Neural cell (in vitro differentiated cells): ENCODE measurements around the gene GPR6. TPM values are rescaled to one million over a fixed set of nuclear protein-coding genes. Genes with fewer than 3 reads are reported as not detected.

Experiments used
- H2AFZ ChIP-seq: fragments of 200-600, 300-800 bp; sonication (generic), shearing (Covaris generic); 2 replicates; pipeline ENCODE4 v1.6.0; 2014; ENCODE audit warnings: low read depth, mild to moderate bottlenecking, antibody characterized with exemption, low read length, moderate library complexity
- H3F3A ChIP-seq: fragments of 200-600 bp; shearing (Covaris generic); 2 replicates; pipeline ENCODE4 v1.6.1; 2016; ENCODE audit warnings: mild to moderate bottlenecking, moderate library complexity, mixed read lengths, antibody characterized with exemption, low read length; ENCODE audit not compliant: insufficient read depth, poor library complexity, severe bottlenecking
- H3K27ac ChIP-seq: fragments of 200-600, 300-800 bp; sonication (generic), shearing (Covaris generic); 2 replicates; pipeline ENCODE4 v1.5.1; 2014; ENCODE audit warnings: mild to moderate bottlenecking, low read length, moderate library complexity
- H3K27me3 ChIP-seq: fragments of 300-800, 200-600 bp; sonication (generic), shearing (Covaris generic); 2 replicates; pipeline ENCODE4 v1.6.0; 2014; ENCODE audit warnings: mild to moderate bottlenecking, low read depth, low read length, moderate library complexity; ENCODE audit not compliant: insufficient read depth
- H3K36me3 ChIP-seq: fragments of 300-800, 200-600 bp; sonication (generic), shearing (Covaris generic); 2 replicates; pipeline ENCODE4 v1.5.1; 2014; ENCODE audit warnings: mild to moderate bottlenecking, antibody characterized with exemption, low read length, moderate library complexity; ENCODE audit not compliant: insufficient read depth
- H3K4me2 ChIP-seq: fragments of 300-800, 200-600 bp; sonication (generic), shearing (Covaris generic); 2 replicates; pipeline ENCODE4 v1.6.0; 2014; ENCODE audit warnings: mild to moderate bottlenecking, low read length
- H3K4me3 ChIP-seq: fragments of 300-800, 200-600 bp; sonication (generic), shearing (Covaris generic); 2 replicates; pipeline ENCODE4 v1.5.1; 2014; ENCODE audit warnings: mild to moderate bottlenecking, low read length, moderate library complexity
- H3K79me2 ChIP-seq: fragments of 200-600 bp; shearing (Covaris generic); replicated peaks from 2 replicates; pipeline ENCODE4 v1.6.0; 2014; ENCODE audit warnings: mild to moderate bottlenecking, low read length, moderate library complexity; ENCODE audit not compliant: insufficient read depth
- H3K9ac ChIP-seq: fragments of 300-800, 200-600 bp; sonication (generic), shearing (Covaris generic); 2 replicates; pipeline ENCODE4 v1.6.1; 2016; ENCODE audit warnings: mild to moderate bottlenecking, low read length, mixed read lengths
- H3K9me2 ChIP-seq: fragments of 200-600 bp; shearing (Covaris generic); 2 replicates; pipeline ENCODE4 v1.6.1; 2016; ENCODE audit warnings: mild to moderate bottlenecking, low read length, mixed read lengths; ENCODE audit not compliant: insufficient read depth
- H3K9me3 ChIP-seq: fragments of 200-600, 300-800 bp; sonication (generic), shearing (Covaris generic); 2 replicates; pipeline ENCODE4 v1.6.1; 2016; ENCODE audit warnings: mild to moderate bottlenecking, mixed run types, low read length, moderate library complexity, mixed read lengths
- H4K20me1 ChIP-seq: fragments of 200-600 bp; shearing (Covaris generic); 2 replicates; pipeline ENCODE4 v1.6.1; 2016; ENCODE audit warnings: mild to moderate bottlenecking, mixed run types; ENCODE audit not compliant: insufficient read depth
- EP300 ChIP-seq: fragments of 450-650 bp; conservative IDR thresholded peaks from 2 replicates; pipeline ENCODE4 v1.6.1; 2014; ENCODE audit warnings: antibody characterized with exemption, mild to moderate bottlenecking, moderate library complexity; ENCODE audit not compliant: poor library complexity, severe bottlenecking
- EZH2 ChIP-seq: fragments of 200-600, 300-800 bp; shearing (Covaris generic), sonication (generic); IDR thresholded peaks from 2 replicates; pipeline ENCODE4 v1.6.1; 2014; ENCODE audit warnings: antibody characterized with exemption, low read length, borderline replicate concordance, mild to moderate bottlenecking; ENCODE audit not compliant: insufficient read depth, poor library complexity, severe bottlenecking
- MXI1 ChIP-seq: fragments of 450-650 bp; conservative IDR thresholded peaks from 2 replicates; pipeline ENCODE4 v1.6.1; 2014; ENCODE audit warnings: antibody characterized with exemption, mild to moderate bottlenecking; ENCODE audit not compliant: poor library complexity, severe bottlenecking
- POLR2AphosphoS5 ChIP-seq: IDR thresholded peaks from 2 replicates; pipeline ENCODE4 v1.6.1; 2012
- RAD21 ChIP-seq: fragments of 450-650 bp; conservative IDR thresholded peaks from 2 replicates; pipeline ENCODE4 v1.6.1; 2014; ENCODE audit warnings: antibody characterized with exemption, mild to moderate bottlenecking, moderate library complexity
- SMC3 ChIP-seq: fragments of 450-650 bp; conservative IDR thresholded peaks from 2 replicates; pipeline ENCODE4 v1.6.1; 2014; ENCODE audit warnings: antibody characterized with exemption, mild to moderate bottlenecking, moderate library complexity; ENCODE audit not compliant: poor library complexity
- TAF1 ChIP-seq: IDR thresholded peaks from 2 replicates; pipeline ENCODE4 v1.6.1; 2012; ENCODE audit warnings: low read depth
- polyA plus RNA-seq: library from polyadenylated mRNA; depleted of rRNA; stranded (reverse); fragments of >200 nt; gene quantifications from 2 replicates; pipeline ENCODE4 v1.2.3, GENCODE V29; 2014
- TF ChIP-seq, protein P1 (sequence below): fragments of 450-650 bp; IDR thresholded peaks from 2 replicates; pipeline ENCODE4 v1.5.1; 2014; ENCODE audit warnings: antibody characterized with exemption, mild to moderate bottlenecking, moderate library complexity; ENCODE audit not compliant: poor library complexity, severe bottlenecking
- TF ChIP-seq, protein P2 (sequence below): IDR thresholded peaks from 2 replicates; pipeline ENCODE4 v1.6.1; 2012; ENCODE audit warnings: borderline replicate concordance

The GPR6 gene
- polyA plus RNA-seq, 1 donor from 2014 or later: 1.4 TPM

DNA sequence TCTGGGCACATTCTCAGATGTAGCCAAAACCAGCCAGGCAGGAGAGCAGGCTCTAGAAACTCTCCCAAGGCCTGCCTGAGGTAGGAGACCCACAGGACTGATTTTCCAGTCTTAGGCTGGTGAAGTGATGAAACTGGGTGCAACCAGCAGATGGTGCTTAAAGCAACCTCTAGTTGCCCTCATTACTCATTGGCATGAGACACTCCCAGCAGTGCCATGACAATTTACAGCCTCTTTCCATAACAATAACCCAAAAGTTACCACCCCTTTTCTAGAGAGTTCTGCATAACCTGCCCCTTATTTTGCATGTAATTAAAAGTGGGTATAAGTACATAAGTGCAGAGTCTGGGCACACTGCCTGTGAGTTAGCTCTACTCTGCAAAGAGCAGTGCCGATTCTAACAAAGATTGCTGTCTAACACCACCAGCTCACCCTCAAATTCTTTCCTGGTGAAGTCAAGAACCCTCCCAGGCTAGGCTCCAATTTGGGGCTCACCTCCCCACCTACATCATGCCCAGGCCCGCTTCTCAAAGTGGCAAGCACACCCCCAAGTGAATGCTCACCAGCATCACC is 14.4 kb upstream of the GPR6 start:
- Histone ChIP-seq H3K27ac (no peak overlapping the region), H3K9me2 (no peaks in the 10 kb centered on the region), H3K9me3 (no peaks in the 10 kb centered on the region), H3K79me2 (no peaks in the 10 kb centered on the region), H3K27me3 (no peaks in the 10 kb centered on the region), H3K36me3 (no peaks in the 10 kb centered on the region), H4K20me1 (no peaks in the 10 kb centered on the region), H3K9ac (no peak overlapping the region), H2AFZ (no peak overlapping the region), H3K4me3 (no peak overlapping the region), H3F3A (no peaks in the 10 kb centered on the region), H3K4me2 (no peak overlapping the region)
- TF ChIP-seq EP300 (no peak), POLR2AphosphoS5 (no peak), RAD21 (no peak), EZH2 (no peak), SMC3 (no peak), MXI1 (no peak), TAF1 (no peak)
- TF ChIP-seq, protein P1, sequence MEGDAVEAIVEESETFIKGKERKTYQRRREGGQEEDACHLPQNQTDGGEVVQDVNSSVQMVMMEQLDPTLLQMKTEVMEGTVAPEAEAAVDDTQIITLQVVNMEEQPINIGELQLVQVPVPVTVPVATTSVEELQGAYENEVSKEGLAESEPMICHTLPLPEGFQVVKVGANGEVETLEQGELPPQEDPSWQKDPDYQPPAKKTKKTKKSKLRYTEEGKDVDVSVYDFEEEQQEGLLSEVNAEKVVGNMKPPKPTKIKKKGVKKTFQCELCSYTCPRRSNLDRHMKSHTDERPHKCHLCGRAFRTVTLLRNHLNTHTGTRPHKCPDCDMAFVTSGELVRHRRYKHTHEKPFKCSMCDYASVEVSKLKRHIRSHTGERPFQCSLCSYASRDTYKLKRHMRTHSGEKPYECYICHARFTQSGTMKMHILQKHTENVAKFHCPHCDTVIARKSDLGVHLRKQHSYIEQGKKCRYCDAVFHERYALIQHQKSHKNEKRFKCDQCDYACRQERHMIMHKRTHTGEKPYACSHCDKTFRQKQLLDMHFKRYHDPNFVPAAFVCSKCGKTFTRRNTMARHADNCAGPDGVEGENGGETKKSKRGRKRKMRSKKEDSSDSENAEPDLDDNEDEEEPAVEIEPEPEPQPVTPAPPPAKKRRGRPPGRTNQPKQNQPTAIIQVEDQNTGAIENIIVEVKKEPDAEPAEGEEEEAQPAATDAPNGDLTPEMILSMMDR: no peak
- TF ChIP-seq, protein P2, sequence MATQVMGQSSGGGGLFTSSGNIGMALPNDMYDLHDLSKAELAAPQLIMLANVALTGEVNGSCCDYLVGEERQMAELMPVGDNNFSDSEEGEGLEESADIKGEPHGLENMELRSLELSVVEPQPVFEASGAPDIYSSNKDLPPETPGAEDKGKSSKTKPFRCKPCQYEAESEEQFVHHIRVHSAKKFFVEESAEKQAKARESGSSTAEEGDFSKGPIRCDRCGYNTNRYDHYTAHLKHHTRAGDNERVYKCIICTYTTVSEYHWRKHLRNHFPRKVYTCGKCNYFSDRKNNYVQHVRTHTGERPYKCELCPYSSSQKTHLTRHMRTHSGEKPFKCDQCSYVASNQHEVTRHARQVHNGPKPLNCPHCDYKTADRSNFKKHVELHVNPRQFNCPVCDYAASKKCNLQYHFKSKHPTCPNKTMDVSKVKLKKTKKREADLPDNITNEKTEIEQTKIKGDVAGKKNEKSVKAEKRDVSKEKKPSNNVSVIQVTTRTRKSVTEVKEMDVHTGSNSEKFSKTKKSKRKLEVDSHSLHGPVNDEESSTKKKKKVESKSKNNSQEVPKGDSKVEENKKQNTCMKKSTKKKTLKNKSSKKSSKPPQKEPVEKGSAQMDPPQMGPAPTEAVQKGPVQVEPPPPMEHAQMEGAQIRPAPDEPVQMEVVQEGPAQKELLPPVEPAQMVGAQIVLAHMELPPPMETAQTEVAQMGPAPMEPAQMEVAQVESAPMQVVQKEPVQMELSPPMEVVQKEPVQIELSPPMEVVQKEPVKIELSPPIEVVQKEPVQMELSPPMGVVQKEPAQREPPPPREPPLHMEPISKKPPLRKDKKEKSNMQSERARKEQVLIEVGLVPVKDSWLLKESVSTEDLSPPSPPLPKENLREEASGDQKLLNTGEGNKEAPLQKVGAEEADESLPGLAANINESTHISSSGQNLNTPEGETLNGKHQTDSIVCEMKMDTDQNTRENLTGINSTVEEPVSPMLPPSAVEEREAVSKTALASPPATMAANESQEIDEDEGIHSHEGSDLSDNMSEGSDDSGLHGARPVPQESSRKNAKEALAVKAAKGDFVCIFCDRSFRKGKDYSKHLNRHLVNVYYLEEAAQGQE: no peak

DNA sequence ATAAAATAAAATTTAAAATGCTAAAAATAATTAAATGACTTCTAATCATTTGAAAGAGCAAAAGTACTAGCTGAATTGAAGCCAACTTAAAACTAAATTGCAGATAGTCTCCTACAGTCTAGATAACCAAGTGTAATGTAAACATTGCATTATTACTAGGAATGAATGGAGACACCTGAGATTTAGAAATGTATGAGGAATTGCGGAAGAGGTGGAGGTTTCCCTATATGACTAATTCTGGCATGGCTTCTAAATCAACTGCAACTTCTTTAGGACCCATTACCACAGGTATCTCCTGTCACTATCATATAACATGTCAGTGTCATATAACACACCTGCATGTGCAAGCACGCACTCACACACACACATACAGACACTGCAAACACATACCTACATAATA is 13.2 kb upstream of the GPR6 start:
- TF ChIP-seq EP300: no peak
- TF ChIP-seq SMC3: no peak
- no peak for TF ChIP-seq MXI1
- TF ChIP-seq EZH2: no peak
- TF ChIP-seq TAF1: no peak
- TF ChIP-seq, protein P1: no peak
- no peak for TF ChIP-seq RAD21
- TF ChIP-seq, protein P2: no peak
- TF ChIP-seq POLR2AphosphoS5: no peak

More for the DNA sequence above, 13.2 kb upstream of the GPR6 start:
- Histone ChIP-seq H4K20me1 (no peaks in the 10 kb centered on the region), H3K9me2 (no peaks in the 10 kb centered on the region), H3F3A (no peaks in the 10 kb centered on the region), H3K4me3 (no peak overlapping the region), H2AFZ (no peak overlapping the region), H3K79me2 (no peaks in the 10 kb centered on the region), H3K9me3 (no peaks in the 10 kb centered on the region), H3K36me3 (no peaks in the 10 kb centered on the region), H3K27ac (no peak overlapping the region), H3K4me2 (no peak overlapping the region), H3K9ac (no peak overlapping the region), H3K27me3 (no peaks in the 10 kb centered on the region)
